ENCODE data around the gene TP53INP2. TPM values are rescaled to one million over a fixed set of nuclear protein-coding genes. Genes with fewer than 3 reads are reported as not detected.
A peak's percentile ranks its signal among the peaks of the same experiment; 100 is the strongest.

TP53INP2 gene
- total and polyA plus RNA-seq, 9 of the 15 experiments (the other 6 are each of a cell fraction or from before 2014, with no cell fraction given), result 0.43 to 5.0 (median 1.3) TPM

- TF ChIP-seq ZNF407 (IDR thresholded peaks at IDR 0.05; ENCODE audit: low read depth), result peak; percentile 77
- TF ChIP-seq ZNF143 (CRISPR knock-in tag; IDR thresholded peaks at IDR 0.05), result peak; percentile 97
- no peak for TF ChIP-seq ZNF280B (CRISPR knock-in tag; IDR thresholded peaks at IDR 0.05)
- no peak for TF ChIP-seq CCAR2 (IDR thresholded peaks at IDR 0.05; ENCODE audit: low read depth, low read length)
- TF ChIP-seq HCFC1 (IDR thresholded peaks at IDR 0.05; ENCODE audit: low read depth, low read length), result peak; percentile 99
- peak; percentile 91 for TF ChIP-seq C11orf30 (IDR thresholded peaks at IDR 0.05; ENCODE audit: low read depth)
- peak; percentile 87 for TF ChIP-seq MAX (CRISPR knock-in tag; IDR thresholded peaks at IDR 0.05)
- TF ChIP-seq POLR2A (conservative IDR thresholded peaks at IDR 0.05), result peak; percentile 93
- no peak for TF ChIP-seq ZC3H11A (IDR thresholded peaks at IDR 0.05; ENCODE audit: low read depth, low read length)
- no peak for TF ChIP-seq HMGXB4 (CRISPR knock-in tag; IDR thresholded peaks at IDR 0.05)
- TF ChIP-seq PRDM10 (IDR thresholded peaks at IDR 0.05; ENCODE audit: partially characterized antibody), result peak; percentile 65
These were observed 27.3 kb upstream of the TP53INP2 start, which contains the start of gene PIGU (continued) for GRCh38 chr20:34676642-34677373.
